RPMI7951 (cell line): ENCODE results near the gene IFNA5. TPM values are rescaled to one million over a fixed set of nuclear protein-coding genes. Genes with fewer than 3 reads are reported as not detected.

Source experiments
- DNase-seq: peaks from one replicate; pipeline ENCODE4 v3.0.0-alpha.2; 2012; ENCODE audit warnings: low read depth
- total RNA-seq: library from RNA; depleted of rRNA; stranded (reverse); fragments of >200 nt; shearing (Covaris generic); gene quantifications from 2 replicates; pipeline ENCODE4 v1.2.3, GENCODE V29; 2014; rRNA removed

IFNA5 gene
- total RNA-seq = not detected in 2 replicates

GRCh38 chr9:21305213-21305612 is at the start of gene IFNA5:
Gene IFNA5 (minus strand): TSS chr9:21305313. CDS start chr9:21305256, 57 bp downstream.
- no peak for DNase-seq

GRCh38 chr9:21350787-21351186 is 45.7 kb upstream of the IFNA5 start, which contains the start of gene IFNA6:
Gene IFNA6 (minus strand): TSS chr9:21350887. CDS start chr9:21350887, 0 bp downstream.
- no peak for DNase-seq

- no peak for DNase-seq
These were observed 43.4 kb upstream of the IFNA5 start for GRCh38 chr9:21348430-21348970.

- DNase-seq = no peak
These were observed 35.6 kb upstream of the IFNA5 start for GRCh38 chr9:21340735-21341134.

- DNase-seq = peak; percentile 11
These were observed 31.3 kb upstream of the IFNA5 start for GRCh38 chr9:21336457-21336856.

GRCh38 chr9:21334701-21335632 is 29.9 kb upstream of the IFNA5 start, which contains the start of gene KLHL9:
Gene KLHL9 (minus strand): TSS chr9:21335404. CDS start chr9:21334859, 545 bp downstream.
- peak; percentile 86 for DNase-seq

GRCh38 chr9:21333226-21333625 is 28.1 kb upstream of the IFNA5 start:
- no peak for DNase-seq

GRCh38 chr9:21331676-21332402 is 26.7 kb upstream of the IFNA5 start:
- DNase-seq = peak; percentile 41

- DNase-seq = peak; percentile 36
These were observed 21.5 kb upstream of the IFNA5 start for GRCh38 chr9:21326526-21327139.

GRCh38 chr9:21324047-21324446 is 18.9 kb upstream of the IFNA5 start:
- DNase-seq = no peak

GRCh38 chr9:21322911-21323461 is 17.9 kb upstream of the IFNA5 start:
- DNase-seq = no peak

GRCh38 chr9:21320465-21320864 is 15.4 kb upstream of the IFNA5 start:
- DNase-seq = no peak

- peak; percentile 39 for DNase-seq
These were observed 13.1 kb upstream of the IFNA5 start for GRCh38 chr9:21317956-21318923.

- DNase-seq = peak; percentile 4
These were observed 11.7 kb upstream of the IFNA5 start for GRCh38 chr9:21316860-21317259.

GRCh38 chr9:21316032-21316842 is 11.1 kb upstream of the IFNA5 start:
- DNase-seq = no peak

- DNase-seq = no peak
These were observed 9.0 kb upstream of the IFNA5 start for GRCh38 chr9:21314152-21314551.

- peak; percentile 20 for DNase-seq
These were observed 6.8 kb upstream of the IFNA5 start for GRCh38 chr9:21311889-21312288.

- DNase-seq = no peak
These were observed 9.1 kb downstream of the IFNA5 start for GRCh38 chr9:21295992-21296391.

- DNase-seq = no peak
These were observed 10.1 kb downstream of the IFNA5 start for GRCh38 chr9:21294904-21295538.
